BLaER1 (cell line): ENCODE results near the gene TCF15.

Experiments used
- H3K27ac ChIP-seq: shearing (Covaris generic); formaldehyde crosslinking; 2 replicates; pipeline ENCODE4 v1.8.1; 2022
- H3K27me3 ChIP-seq: shearing (Covaris generic); formaldehyde crosslinking; 2 replicates; pipeline ENCODE4 v1.8.1; 2022
- H3K36me3 ChIP-seq: shearing (Covaris generic); formaldehyde crosslinking; 2 replicates; pipeline ENCODE4 v1.8.1; 2022
- H3K4me1 ChIP-seq: shearing (Covaris generic); formaldehyde crosslinking; 2 replicates; pipeline ENCODE4 v1.8.1; 2022
- H3K4me2 ChIP-seq: shearing (Covaris generic); formaldehyde crosslinking; 2 replicates; pipeline ENCODE4 v1.8.1; 2022
- H3K4me3 ChIP-seq: shearing (Covaris generic); formaldehyde crosslinking; 2 replicates; pipeline ENCODE4 v1.8.1; 2022
- H3K9ac ChIP-seq: shearing (Covaris generic); formaldehyde crosslinking; 2 replicates; pipeline ENCODE4 v1.8.1; 2022
- H3K9me3 ChIP-seq: shearing (Covaris generic); formaldehyde crosslinking; 2 replicates; pipeline ENCODE4 v1.8.1; 2022
- H4K20me1 ChIP-seq: shearing (Covaris generic); formaldehyde crosslinking; 2 replicates; pipeline ENCODE4 v1.8.1; 2022
- Cebpa-rat ChIP-seq: shearing (Covaris generic); IDR thresholded peaks from 2 replicates; pipeline ENCODE4 v1.8.1; 2022

Gene TCF15

GRCh38 chr20:600736-601135 is 9.4 kb downstream of the TCF15 start:
- no peaks in the 10 kb centered on the region for H3K36me3 ChIP-seq
- H3K4me3 ChIP-seq, result no peak overlapping the region
- peaks cover 18% of the 10 kb centered on the region for H3K4me1 ChIP-seq
- no peak overlapping the region for H3K4me2 ChIP-seq
- H3K9me3 ChIP-seq, result no peaks in the 10 kb centered on the region
- H4K20me1 ChIP-seq, result peaks cover 4% of the 10 kb centered on the region; the same call in 1 of the 2 replicates
- no peak overlapping the region for H3K9ac ChIP-seq
- no peaks in the 10 kb centered on the region for H3K27me3 ChIP-seq
- H3K27ac ChIP-seq, result no peak overlapping the region
- no peak for TF ChIP-seq Cebpa-rat

- H3K27me3 ChIP-seq, result no peaks in the 10 kb centered on the region
- H3K4me1 ChIP-seq, result peaks cover 24% of the 10 kb centered on the region
Measured at GRCh38 chr20:600141-600540, 10.0 kb downstream of the TCF15 start.

GRCh38 chr20:598133-598850 is 11.8 kb downstream of the TCF15 start:
- H4K20me1 ChIP-seq, result peaks cover 4% of the 10 kb centered on the region; the same call in 1 of the 2 replicates
- no peaks in the 10 kb centered on the region for H3K9me3 ChIP-seq
- no peak overlapping the region for H3K4me2 ChIP-seq
- no peak overlapping the region for H3K27ac ChIP-seq
- H3K9ac ChIP-seq, result no peak overlapping the region
- no peaks in the 10 kb centered on the region for H3K36me3 ChIP-seq
- no peaks in the 10 kb centered on the region for H3K27me3 ChIP-seq
- H3K4me3 ChIP-seq, result no peak overlapping the region
- no peak for TF ChIP-seq Cebpa-rat
- H3K4me1 ChIP-seq, result peaks cover 26% of the 10 kb centered on the region

More at GRCh38 chr20:600141-600540, 10.0 kb downstream of the TCF15 start:
- H3K4me2 ChIP-seq, result no peak overlapping the region
- H3K36me3 ChIP-seq, result no peaks in the 10 kb centered on the region
- no peak overlapping the region for H3K9ac ChIP-seq
- TF ChIP-seq Cebpa-rat, result no peak
- no peaks in the 10 kb centered on the region for H3K9me3 ChIP-seq
- no peak overlapping the region for H3K4me3 ChIP-seq
- no peak overlapping the region for H3K27ac ChIP-seq
- H4K20me1 ChIP-seq, result peaks cover 4% of the 10 kb centered on the region; the same call in 1 of the 2 replicates

GRCh38 chr20:597560-597959 is 12.5 kb downstream of the TCF15 start:
- Histone ChIP-seq H3K9ac (no peak overlapping the region), H4K20me1 (peaks cover 4% of the 10 kb centered on the region; the same call in 1 of the 2 replicates), H3K27me3 (no peaks in the 10 kb centered on the region), H3K4me2 (no peak overlapping the region), H3K9me3 (no peaks in the 10 kb centered on the region), H3K4me1 (peaks cover 25% of the 10 kb centered on the region), H3K4me3 (no peak overlapping the region), H3K36me3 (no peaks in the 10 kb centered on the region), H3K27ac (no peak overlapping the region)
- TF ChIP-seq Cebpa-rat, result no peak

- no peak for TF ChIP-seq Cebpa-rat
Measured at GRCh38 chr20:595330-596308, 14.5 kb downstream of the TCF15 start.

GRCh38 chr20:592506-592905 is 17.6 kb downstream of the TCF15 start:
- no peak overlapping the region for H3K4me3 ChIP-seq
- TF ChIP-seq Cebpa-rat, result no peak
- H3K9ac ChIP-seq, result no peak overlapping the region
- H3K4me2 ChIP-seq, result no peak overlapping the region
- no peaks in the 10 kb centered on the region for H3K27me3 ChIP-seq
- peaks cover 4% of the 10 kb centered on the region; the same call in 1 of the 2 replicates for H4K20me1 ChIP-seq
- H3K27ac ChIP-seq, result no peak overlapping the region
- H3K9me3 ChIP-seq, result no peaks in the 10 kb centered on the region
- H3K36me3 ChIP-seq, result no peaks in the 10 kb centered on the region
- peaks cover 37% of the 10 kb centered on the region for H3K4me1 ChIP-seq

More at GRCh38 chr20:595330-596308, 14.5 kb downstream of the TCF15 start:
- Histone ChIP-seq H4K20me1 (peaks cover 4% of the 10 kb centered on the region; the same call in 1 of the 2 replicates), H3K4me2 (peak overlapping the region; percentile 84), H3K9ac (no peak overlapping the region), H3K27ac (no peak overlapping the region), H3K27me3 (no peaks in the 10 kb centered on the region), H3K36me3 (no peaks in the 10 kb centered on the region), H3K4me1 (peaks cover 20% of the 10 kb centered on the region), H3K9me3 (no peaks in the 10 kb centered on the region), H3K4me3 (no peak overlapping the region)

GRCh38 chr20:591941-592340 is 18.2 kb downstream of the TCF15 start:
- Histone ChIP-seq H3K9ac (no peak overlapping the region), H4K20me1 (peaks cover 4% of the 10 kb centered on the region; the same call in 1 of the 2 replicates), H3K4me2 (no peak overlapping the region), H3K9me3 (no peaks in the 10 kb centered on the region), H3K27me3 (no peaks in the 10 kb centered on the region), H3K4me1 (peaks cover 37% of the 10 kb centered on the region), H3K36me3 (no peaks in the 10 kb centered on the region), H3K4me3 (no peak overlapping the region), H3K27ac (no peak overlapping the region)
- TF ChIP-seq Cebpa-rat, result no peak

GRCh38 chr20:588932-589672 is 21.0 kb downstream of the TCF15 start:
- no peak overlapping the region for H3K27ac ChIP-seq
- H4K20me1 ChIP-seq, result no peaks in the 10 kb centered on the region; the same call in 1 of the 2 replicates
- H3K4me3 ChIP-seq, result no peak overlapping the region
- H3K27me3 ChIP-seq, result no peaks in the 10 kb centered on the region
- H3K9me3 ChIP-seq, result no peaks in the 10 kb centered on the region
- H3K4me2 ChIP-seq, result peak overlapping the region; percentile 67
- TF ChIP-seq Cebpa-rat, result no peak
- no peak overlapping the region for H3K9ac ChIP-seq
- no peaks in the 10 kb centered on the region for H3K36me3 ChIP-seq
- peaks cover 17% of the 10 kb centered on the region for H3K4me1 ChIP-seq

GRCh38 chr20:588476-588875 is 21.6 kb downstream of the TCF15 start:
- H3K9ac ChIP-seq, result no peak overlapping the region
- H3K9me3 ChIP-seq, result no peaks in the 10 kb centered on the region
- H3K4me1 ChIP-seq, result peaks cover 17% of the 10 kb centered on the region
- H4K20me1 ChIP-seq, result no peaks in the 10 kb centered on the region; the same call in 1 of the 2 replicates
- H3K4me3 ChIP-seq, result no peak overlapping the region
- H3K27ac ChIP-seq, result no peak overlapping the region
- no peaks in the 10 kb centered on the region for H3K27me3 ChIP-seq
- no peaks in the 10 kb centered on the region for H3K36me3 ChIP-seq
- no peak for TF ChIP-seq Cebpa-rat
- H3K4me2 ChIP-seq, result peak overlapping the region; percentile 67
